Right renal pelvis (tissue), 4 donors: ENCODE results near the gene AWAT1. TPM values are rescaled to one million over a fixed set of nuclear protein-coding genes. Genes with fewer than 3 reads are reported as not detected.
A peak's percentile ranks its signal among the peaks of the same experiment; 100 is the strongest.
"Not testable (repeated sequence)": the region's sequence is repeated elsewhere in the genome, so short reads cannot be mapped to it uniquely, and the experiment has no call there.

Experiments
- DNase-seq, 4 donors: peaks; one replicate each; pipeline ENCODE4 v3.0.0-alpha.2; 2013; ENCODE audit warnings: low read depth in 4 of 4, low spot score in 3 of 4, missing footprints in 1 of 4
- polyA plus RNA-seq, 4 donors: library from polyadenylated mRNA; unstranded; fragments of 120-200 nt; gene quantifications; one replicate each; pipeline ENCODE4 v1.2.1, GENCODE V29; 2013; ENCODE audit not compliant: insufficient read length in 4 of 4

The AWAT1 gene
- polyA plus RNA-seq, 4 donors: 0.10 TPM; not detected in 3

DNA sequence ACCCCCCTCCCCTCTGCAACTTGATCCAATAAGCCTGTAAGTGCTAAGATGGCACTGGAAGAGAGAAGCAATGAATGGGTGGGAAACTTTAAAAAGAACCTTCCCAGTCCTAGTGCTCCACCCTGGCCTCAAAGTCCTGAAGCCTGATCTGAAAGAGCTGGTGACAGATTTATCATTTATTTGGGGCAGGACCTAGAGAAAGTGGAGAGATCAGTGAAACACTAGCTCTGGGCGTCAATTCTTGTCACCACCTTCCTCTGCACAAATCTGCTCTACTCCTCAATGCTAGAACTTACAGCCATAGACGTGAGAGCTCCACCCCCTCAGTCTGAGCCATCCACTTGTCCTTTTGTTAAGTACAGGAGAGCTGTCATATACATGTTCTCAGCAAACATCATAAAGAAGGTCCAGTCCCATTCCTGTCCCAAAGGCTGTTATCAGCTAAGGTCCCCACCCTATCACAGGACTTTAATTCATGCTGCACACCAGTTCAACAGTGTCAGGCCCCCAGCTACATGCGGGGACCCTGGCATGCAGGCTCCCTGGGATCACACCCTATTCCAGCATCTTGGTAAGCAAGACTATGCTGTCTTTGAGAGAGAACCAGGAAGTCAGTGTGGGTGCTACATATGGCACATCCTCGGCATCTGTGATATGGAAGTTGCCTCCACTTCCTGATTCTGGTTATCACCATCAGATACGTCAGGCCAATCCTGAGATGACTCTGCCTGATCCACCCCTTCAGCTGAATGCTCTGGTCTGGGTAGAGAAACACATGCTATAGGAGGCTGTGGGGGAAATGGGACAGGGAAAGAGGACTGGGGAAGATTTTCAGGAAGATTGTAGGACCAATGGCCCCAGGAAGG, 23.2 kb downstream of the AWAT1 start:
- no peak for DNase-seq

DNA sequence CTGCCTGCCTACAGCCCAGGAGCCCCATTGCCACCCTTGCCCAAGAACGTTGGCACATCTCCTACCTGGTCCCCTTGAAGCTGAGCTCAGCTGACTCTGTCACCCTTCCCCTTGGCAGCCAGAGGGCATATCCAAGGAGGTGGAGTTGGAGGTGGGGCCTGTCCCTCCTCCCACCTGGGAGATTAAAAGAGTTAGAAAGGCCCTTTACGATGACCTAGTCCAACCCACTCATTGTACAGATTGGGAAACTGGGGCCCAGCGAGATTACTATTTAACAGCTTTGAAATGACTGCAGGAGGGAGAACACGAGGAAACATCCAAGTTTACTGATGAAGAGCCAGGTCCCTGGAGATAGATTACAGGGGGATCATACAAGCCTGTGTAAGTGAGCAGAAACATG, 25.6 kb downstream of the AWAT1 start, which contains the start of gene P2RY4:
Gene P2RY4, minus strand, starts transcription at position 101 of the 400 bp plus-strand sequence. CDS start 580 bp downstream, outside the sequence.
- no peak for DNase-seq

DNA sequence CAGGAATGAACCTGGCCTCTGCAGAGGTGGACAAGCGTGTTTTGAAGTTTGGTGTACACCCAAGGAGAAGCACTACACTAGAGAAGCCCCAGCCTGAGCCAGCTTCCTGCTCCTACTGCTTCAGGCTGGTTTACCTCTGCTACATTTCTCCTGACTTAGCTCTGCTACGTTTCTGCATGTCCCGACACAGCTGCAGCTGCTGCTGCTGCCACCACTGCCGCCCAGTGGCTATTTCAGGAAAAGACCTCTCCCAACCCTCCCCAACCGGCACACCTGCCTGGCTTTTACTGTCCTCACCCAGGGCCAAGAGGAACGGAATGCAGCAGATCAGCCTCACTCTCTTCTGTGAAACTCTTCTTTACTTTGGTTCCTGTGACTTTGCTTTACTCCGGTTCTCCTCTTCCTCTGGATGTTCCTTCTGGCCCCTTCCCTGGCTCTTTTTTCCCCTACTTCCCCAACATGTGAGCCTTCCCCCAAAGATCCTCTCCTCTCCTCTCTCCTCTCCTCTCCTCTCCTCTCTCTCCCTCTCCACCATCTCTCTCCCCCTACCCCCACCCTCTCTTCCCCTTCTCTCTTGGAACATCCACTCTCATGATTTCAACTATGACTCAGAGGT, 28.6 kb downstream of the AWAT1 start:
- peak in 2 of 4 donors; percentile 0 for DNase-seq

DNA sequence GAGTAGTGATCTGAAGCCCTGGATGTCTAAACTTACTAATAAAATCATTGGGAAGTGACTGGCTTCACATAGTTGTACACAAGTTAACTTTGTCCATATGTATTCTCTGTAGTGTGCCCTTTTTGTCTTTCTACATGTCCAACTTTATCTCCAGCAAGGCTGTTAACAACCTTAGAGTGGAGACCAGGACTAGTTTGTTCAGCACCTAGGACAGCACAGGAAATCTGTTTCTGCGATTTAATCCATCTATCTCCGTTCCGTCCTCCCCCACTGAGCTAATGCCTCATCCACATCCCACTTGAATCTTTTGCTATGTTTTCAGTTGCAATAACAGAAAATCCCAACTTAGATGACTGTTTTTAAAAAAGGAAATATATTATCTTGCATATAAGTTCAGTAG, 30.3 kb downstream of the AWAT1 start:
- no peak for DNase-seq

DNA sequence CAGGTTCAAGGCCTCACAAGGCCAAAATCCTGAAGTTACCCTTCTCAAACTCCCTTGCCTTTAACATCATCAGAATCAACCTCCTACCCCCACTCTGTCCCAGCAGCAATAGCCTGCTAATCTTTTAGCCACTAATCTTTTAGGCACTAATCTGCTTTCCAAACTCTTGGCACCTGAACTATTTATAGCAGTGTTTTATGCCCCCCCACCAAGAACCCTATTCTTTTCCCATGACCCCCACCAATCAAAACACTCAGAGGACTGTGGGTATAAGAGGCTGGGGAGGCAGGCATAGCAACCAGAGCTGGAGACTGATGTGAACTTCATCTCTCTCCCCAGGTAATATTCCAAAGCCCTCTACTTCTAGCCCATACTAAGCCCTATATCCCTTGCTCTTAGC, 33.6 kb downstream of the AWAT1 start, which contains the start of gene ARR3:
Gene ARR3, plus strand, starts transcription at position 301 of the 400 bp plus-strand sequence. CDS start 1,052 bp downstream, outside the sequence.
- no peak for DNase-seq

DNA sequence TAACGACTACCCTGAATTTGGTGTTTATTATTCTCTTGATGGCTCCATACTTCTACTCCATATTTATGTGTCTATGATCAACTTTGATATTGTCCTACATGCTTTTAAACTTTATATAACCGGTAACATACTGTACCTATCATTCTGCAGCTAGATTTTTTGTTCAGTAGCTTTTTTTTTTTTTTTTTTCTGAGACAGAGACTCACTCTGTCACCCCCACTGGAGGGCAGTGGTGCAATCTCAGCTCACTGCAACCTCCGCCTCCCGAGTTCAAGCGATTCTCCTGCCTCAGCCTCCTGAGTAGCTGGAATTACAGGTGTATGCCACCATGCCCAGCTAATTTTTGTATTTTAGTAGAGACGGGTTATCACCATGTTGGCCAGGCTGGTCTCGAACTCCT, 39.6 kb downstream of the AWAT1 start:
- DNase-seq: not testable (repeated sequence)

DNA sequence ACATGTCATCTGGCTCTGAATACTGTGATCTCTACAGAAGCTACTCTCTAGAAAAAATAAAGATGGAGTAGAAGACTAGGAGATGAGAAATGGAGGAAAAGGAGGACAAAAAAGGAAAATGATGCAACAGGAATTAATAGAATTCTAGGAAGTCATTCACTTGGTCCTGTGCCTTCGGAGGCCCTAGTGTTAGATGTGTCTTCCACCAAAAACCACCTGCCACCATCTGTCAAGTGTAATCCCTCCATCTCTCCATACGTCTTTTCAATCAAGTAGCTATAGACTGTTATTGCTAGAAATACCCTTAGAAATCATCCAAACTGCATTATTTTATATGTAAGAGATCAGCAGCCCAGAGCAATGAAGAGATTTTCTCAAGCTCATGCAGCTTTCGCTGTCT, 44.6 kb downstream of the AWAT1 start:
- DNase-seq: no peak

DNA sequence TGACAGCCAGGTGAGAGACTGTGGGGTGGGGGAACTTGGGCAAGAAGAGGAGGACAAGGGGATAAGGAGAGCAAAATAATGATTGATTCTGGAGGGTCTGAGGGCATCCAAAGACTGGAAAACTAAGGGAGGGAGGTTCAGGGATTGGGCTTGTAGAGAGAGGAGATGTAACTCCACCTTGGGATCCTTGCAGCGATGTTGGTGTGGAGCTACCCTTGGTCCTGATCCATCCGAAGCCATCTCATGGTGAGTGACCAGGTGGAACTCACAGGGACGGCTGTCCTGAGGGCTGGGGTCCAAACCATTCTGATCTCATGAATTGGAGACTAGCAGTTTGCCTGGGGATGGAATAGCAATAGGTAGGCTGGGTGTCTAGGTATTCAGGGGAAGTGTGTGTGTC, 46.1 kb downstream of the AWAT1 start:
- no peak for DNase-seq

DNA sequence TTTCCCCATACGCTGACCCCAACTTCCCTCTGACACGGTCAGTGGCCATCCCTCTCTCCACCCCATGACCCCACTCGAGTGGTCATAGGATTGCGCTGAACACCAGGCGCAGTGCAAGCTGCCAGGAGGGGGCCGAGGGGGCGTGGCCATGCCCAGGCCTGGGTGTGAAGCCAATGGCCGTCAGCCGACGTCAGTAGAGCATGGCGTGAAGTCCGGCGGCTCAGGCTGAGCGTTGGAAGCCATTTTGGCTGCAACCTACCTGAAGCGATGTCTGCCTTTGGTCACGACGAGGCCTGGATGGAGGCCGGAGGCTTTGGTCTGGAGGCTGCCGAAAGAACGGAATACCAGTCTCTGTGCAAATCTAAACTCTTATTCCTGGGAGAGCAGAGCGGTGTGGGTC, 47.5 kb downstream of the AWAT1 start, which contains the start of gene RAB41:
Gene RAB41, plus strand, starts transcription at position 222 of the 400 bp plus-strand sequence. Its CDS starts 46 bp downstream, at position 268.
- no peak for DNase-seq

DNA sequence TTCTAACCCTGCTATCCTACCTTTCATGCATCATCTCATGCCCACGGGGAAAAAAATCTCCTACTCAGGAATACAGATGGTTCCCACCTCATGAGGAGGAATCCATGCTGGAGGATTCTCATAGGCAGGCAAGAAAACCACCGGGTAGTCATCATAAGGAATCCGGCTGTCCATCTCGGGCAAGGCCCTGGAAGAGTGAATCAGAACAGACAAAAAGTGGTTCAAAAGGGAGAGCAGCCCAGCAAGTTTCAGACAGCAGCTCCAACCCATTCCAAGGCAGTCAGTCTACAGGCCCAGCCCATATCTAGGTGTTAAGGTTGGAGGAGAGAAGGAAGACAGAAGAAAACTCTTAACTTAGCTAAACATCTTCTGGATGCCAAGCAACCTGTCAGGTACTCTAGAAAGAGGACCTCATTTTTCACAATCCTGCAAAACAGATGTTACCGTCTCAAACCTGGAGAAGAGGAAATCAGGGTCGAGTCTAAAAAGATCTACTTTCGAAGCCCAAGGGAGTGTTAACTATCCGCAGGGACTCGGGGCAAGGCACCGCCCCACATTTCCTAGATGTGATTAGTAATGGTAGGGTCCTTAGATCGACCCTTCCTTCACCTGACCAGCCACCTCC, 54.8 kb downstream of the AWAT1 start:
- no peak for DNase-seq

Other genes starting within 250 kb of the AWAT1 start
- not detected for gene AWAT2, start 184.7 kb upstream of the AWAT1 start, polyA plus RNA-seq
- gene OTUD6A, start 172.2 kb upstream of the AWAT1 start, polyA plus RNA-seq: under 1 TPM in 1 of 4 donors, not detected in 3; 0.05 TPM
- 100 to 1,000 TPM in 3 of 4 donors, 10 to 100 TPM in 1; 98.6 to 109 (median 104) TPM for gene IGBP1, start 101.2 kb upstream of the AWAT1 start, polyA plus RNA-seq
- not detected for gene DGAT2L6, start 57.2 kb upstream of the AWAT1 start, polyA plus RNA-seq
- gene P2RY4, start 25.5 kb downstream of the AWAT1 start, polyA plus RNA-seq: under 1 TPM in 3 of 4 donors, not detected in 1; 0.18 to 0.33 (median 0.21) TPM
- under 1 TPM in 3 of 4 donors, not detected in 1; 0.54 to 0.80 (median 0.55) TPM for gene ARR3, start 33.7 kb downstream of the AWAT1 start, polyA plus RNA-seq
- gene RAB41, start 47.5 kb downstream of the AWAT1 start, polyA plus RNA-seq: 1 to 10 TPM in 1 of 4 donors, under 1 TPM in 3; 0.81 to 1.2 (median 0.94) TPM
- gene PDZD11, start 55.3 kb downstream of the AWAT1 start, polyA plus RNA-seq: 10 to 100 TPM; 57.5 to 60.3 (median 58.7) TPM
- gene KIF4A, start 55.4 kb downstream of the AWAT1 start, polyA plus RNA-seq: 10 to 100 TPM; 16.1 to 17.9 (median 17.4) TPM
- 1 to 10 TPM; 1.0 to 2.1 (median 1.5) TPM for gene GDPD2, start 188.7 kb downstream of the AWAT1 start, polyA plus RNA-seq
- 10 to 100 TPM; 37.1 to 46.4 (median 44.5) TPM for gene DLG3, start 210.2 kb downstream of the AWAT1 start, polyA plus RNA-seq